ENCODE data around the gene DRC7.

DNA sequence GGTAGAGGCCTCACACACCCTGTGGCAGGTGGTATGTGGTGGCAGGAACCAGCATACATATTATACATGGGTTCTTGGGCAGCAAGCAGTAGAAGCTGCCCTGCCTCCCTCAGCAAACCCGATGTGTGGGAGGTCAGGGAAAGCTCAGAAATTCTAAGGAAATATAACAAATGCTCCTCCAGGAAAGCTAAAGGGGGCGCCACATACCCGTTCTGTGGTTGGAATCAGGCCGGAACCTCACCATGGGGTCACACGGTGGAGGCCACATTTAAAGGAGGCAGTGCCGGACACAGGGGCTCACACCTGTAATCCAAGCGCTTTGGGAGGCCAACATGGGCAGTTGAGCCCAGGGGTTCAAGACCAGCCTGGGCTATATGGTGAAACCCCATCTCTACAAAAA is 28.6 kb downstream of the DRC7 start:
- TF ChIP-seq, protein P1, sequence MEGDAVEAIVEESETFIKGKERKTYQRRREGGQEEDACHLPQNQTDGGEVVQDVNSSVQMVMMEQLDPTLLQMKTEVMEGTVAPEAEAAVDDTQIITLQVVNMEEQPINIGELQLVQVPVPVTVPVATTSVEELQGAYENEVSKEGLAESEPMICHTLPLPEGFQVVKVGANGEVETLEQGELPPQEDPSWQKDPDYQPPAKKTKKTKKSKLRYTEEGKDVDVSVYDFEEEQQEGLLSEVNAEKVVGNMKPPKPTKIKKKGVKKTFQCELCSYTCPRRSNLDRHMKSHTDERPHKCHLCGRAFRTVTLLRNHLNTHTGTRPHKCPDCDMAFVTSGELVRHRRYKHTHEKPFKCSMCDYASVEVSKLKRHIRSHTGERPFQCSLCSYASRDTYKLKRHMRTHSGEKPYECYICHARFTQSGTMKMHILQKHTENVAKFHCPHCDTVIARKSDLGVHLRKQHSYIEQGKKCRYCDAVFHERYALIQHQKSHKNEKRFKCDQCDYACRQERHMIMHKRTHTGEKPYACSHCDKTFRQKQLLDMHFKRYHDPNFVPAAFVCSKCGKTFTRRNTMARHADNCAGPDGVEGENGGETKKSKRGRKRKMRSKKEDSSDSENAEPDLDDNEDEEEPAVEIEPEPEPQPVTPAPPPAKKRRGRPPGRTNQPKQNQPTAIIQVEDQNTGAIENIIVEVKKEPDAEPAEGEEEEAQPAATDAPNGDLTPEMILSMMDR (IDR thresholded peaks at IDR 0.05): no peak
- TF ChIP-seq POLR2A (IDR thresholded peaks at IDR 0.05): no peak
- TF ChIP-seq POLR2AphosphoS5 (IDR thresholded peaks at IDR 0.05): no peak
